ENCODE data around the gene SESN1.
"Not testable (repeated sequence)": the region's sequence is repeated elsewhere in the genome, so short reads cannot be mapped to it uniquely, and the experiment has no call there.

SESN1 gene

GRCh38 chr6:109094416-109095035 lies at the start of gene SESN1:
Gene SESN1 (minus strand): TSS chr6:109094846. CDS start chr6:109094073, 773 bp downstream.
- peak; percentile 96 for DNase-seq (ENCODE audit: low spot score)

- DNase-seq (ENCODE audit: low spot score) = no peak
These were observed 48.5 kb upstream of the SESN1 start for GRCh38 chr6:109143191-109143590.

DNA sequence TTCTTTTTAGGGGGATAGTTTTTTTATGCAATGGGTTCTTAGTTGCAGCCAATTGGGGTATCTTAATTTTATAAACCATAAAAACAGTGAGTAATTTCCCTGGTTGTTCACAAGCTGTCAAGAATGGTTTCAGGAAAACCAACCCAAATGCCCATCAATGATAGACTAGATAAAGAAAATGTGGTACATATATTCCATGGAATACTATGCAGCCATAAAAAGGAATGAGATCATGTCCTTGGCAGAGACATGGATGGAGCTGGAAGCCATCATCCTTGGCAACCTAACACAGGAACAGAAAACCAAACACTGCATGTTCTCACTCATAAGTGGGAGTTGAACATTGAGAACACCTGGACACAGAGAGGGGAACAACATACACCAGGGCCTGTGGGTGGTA lies 47.4 kb upstream of the SESN1 start:
- DNase-seq (ENCODE audit: low spot score) = not testable (repeated sequence)

GRCh38 chr6:109139109-109139508 lies 44.5 kb upstream of the SESN1 start:
- DNase-seq (ENCODE audit: low spot score) = no peak

GRCh38 chr6:109136530-109136929 lies 41.9 kb upstream of the SESN1 start:
- not testable (repeated sequence) for DNase-seq (ENCODE audit: low spot score)

GRCh38 chr6:109136039-109136438 lies 41.4 kb upstream of the SESN1 start:
- not testable (repeated sequence) for DNase-seq (ENCODE audit: low spot score)

GRCh38 chr6:109135600-109135999 lies 41.0 kb upstream of the SESN1 start:
- DNase-seq (ENCODE audit: low spot score) = not testable (repeated sequence)

DNA sequence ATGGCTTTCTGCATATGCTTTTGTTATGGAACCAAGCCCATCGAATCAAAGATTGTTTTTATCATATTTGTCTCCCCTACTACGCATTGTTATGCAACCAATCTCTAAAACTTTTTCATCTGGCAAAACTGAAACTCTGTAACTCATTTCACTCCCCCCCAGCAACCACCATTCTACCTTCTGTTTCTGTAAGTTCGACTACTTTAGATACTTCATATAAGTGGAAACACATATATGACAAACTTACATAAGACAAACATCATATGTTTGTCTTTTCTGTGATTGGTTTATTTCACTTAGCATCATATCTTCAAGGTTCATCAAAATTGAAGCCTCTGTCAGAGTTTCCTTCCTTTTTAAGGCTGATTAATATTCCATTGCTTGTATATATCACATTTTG lies 35.4 kb upstream of the SESN1 start:
- no peak for DNase-seq (ENCODE audit: low spot score)

GRCh38 chr6:109125504-109125903 lies 30.9 kb upstream of the SESN1 start:
- DNase-seq (ENCODE audit: low spot score) = no peak

DNA sequence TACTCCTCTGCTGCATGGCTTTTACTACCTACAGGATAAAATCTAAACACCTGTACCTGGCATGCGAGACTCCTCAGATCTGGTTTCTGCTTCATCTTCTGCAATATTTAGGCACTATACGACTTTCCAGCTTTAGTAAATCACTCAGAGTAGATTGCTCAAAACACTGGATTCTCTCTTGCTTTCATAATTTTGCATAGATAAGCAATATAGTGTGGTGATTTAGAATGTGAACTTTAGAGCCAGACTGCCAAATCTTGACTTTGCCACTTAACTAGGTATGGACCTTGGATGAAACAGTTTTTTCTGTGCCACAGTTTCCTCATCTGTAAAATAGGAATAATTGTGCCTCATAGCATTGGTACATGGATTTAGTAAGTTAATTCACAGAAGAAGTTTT lies 29.6 kb upstream of the SESN1 start:
- DNase-seq (ENCODE audit: low spot score) = no peak

GRCh38 chr6:109121411-109121810 lies 26.8 kb upstream of the SESN1 start:
- DNase-seq (ENCODE audit: low spot score) = no peak

DNA sequence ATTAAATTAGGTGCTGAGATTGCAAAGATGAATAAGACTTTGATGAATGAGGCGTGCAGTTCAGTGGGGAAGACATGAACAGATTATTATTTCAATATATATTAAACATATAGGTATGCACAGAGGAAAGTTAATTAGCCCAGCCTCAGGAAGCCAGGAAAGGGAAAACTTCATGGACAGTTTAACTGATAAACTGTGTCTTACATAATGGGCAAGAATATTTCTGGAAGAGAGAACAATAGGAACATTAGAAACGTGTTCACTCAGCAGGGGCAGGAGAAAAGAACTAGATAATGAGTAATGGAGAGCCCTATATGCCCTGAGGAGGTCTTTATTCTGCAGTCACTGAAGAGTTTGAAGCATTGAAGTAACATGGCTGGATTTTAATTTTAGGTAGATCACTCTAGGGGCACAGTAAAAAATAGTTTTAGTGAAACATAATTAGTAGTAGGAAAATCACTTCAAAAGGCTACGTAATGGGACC lies 24.3 kb upstream of the SESN1 start:
- no peak for DNase-seq (ENCODE audit: low spot score)

- no peak for DNase-seq (ENCODE audit: low spot score)
These were observed 23.7 kb upstream of the SESN1 start for GRCh38 chr6:109118337-109118736.

DNA sequence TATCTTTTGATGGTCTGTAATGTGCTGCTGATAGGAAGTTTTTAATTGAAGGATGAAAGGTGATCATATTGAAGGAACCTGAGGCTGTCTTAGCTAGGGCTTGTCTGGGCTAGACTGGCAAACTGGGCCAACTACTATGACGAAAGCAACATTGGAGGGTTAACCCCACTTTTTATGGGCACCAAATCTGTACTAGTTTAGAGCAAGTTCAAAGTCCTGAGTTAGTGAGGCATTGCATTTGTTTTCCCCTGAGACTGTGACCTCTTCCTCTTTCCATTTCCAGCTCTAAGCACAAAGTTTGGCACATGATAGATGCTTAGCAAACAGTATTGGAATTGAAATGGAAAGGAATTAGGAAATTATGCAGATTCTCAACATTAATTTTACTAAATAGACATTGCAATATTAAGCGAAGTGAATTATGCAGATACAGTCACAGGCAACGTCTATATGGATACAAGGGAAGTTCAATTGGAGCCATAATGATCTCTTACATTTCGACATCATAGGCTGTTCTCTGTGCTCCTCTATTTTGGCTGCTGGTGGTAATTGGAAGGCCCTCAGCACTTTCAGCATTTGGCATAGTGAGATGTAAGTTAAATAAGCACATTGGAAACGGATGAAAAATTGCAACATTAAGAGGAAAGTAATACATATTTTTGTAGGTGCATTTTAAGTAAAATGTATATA lies 22.8 kb upstream of the SESN1 start:
- DNase-seq (ENCODE audit: low spot score) = no peak

- DNase-seq (ENCODE audit: low spot score) = not testable (repeated sequence)
These were observed 18.0 kb upstream of the SESN1 start for GRCh38 chr6:109112663-109113062.

DNA sequence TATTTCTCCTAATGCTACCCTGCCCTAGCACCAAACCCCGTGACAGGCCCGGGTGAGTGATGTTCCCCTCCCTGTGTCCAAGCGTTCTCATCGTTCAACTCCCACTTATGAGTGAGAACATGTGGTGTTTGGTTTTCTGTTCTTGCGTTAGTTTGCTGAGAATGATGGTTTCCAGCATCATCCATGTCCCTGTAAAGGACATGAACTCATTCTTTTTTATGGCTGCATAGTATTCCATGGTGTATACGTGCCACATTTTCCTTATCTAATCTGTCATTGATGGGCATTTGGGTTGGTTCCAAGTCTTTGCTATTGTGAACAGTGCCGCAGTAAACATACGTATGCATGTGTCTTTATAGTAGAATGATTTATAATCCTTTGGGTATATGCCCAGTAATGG lies 15.0 kb upstream of the SESN1 start:
- DNase-seq (ENCODE audit: low spot score) = not testable (repeated sequence)

GRCh38 chr6:109105681-109106080 lies 11.0 kb upstream of the SESN1 start:
- DNase-seq (ENCODE audit: low spot score) = no peak

GRCh38 chr6:109104512-109104911 lies 9.9 kb upstream of the SESN1 start:
- DNase-seq (ENCODE audit: low spot score) = no peak

DNA sequence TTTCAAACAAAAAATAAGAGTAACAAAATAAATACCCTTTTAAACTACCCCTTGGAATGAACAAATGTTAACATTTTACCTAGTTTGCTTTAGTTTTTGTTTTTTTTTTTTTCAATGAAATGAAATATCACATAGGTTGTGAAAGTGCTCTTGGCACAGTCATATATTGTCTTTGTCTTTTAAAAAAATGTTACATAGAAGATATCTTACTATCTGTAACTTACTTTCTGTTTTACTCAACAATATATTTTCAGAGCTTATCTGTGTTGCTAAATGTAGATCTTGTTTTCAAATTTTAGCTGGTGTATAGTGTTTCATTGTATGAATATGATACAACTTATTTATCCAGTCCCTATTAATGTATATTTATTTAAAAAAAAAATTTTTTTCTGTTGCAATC lies 9.3 kb upstream of the SESN1 start:
- no peak for DNase-seq (ENCODE audit: low spot score)

- no peak for DNase-seq (ENCODE audit: low spot score)
These were observed 8.1 kb upstream of the SESN1 start for GRCh38 chr6:109102762-109103161.

- no peak for DNase-seq (ENCODE audit: low spot score)
These were observed 3.0 kb upstream of the SESN1 start for GRCh38 chr6:109097661-109098060.

DNA sequence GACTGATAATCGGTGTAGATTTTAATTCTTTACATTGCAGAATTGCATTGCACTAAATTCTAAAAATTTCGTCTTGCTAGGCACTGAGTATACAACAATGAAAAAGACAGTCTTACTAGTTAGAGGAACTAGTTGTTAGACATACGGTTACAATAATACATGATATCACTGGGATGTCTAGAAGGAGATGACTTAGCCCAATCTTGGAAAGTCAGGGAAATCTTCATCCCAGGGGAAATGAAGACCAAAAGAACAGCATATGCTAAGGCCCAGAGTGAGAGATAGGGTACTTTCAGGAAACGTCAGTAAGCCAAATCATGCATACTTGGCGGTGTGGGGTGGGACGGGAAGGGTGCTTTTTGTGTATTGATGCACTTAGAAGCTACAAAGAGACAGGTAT lies 1.6 kb upstream of the SESN1 start:
- DNase-seq (ENCODE audit: low spot score) = no peak

DNA sequence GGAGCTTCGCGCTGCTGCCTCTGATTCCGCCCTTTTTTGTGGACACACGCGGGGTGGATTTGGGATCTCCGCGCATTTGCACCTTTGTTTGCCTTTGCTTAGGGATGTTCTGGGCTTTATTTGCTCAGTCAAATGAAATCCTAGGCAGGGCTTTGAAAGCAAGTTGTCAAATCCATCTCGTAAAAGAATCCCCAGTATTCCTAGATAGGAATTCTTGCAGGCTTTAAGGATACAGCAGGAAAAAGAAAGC lies 1.1 kb upstream of the SESN1 start:
- no peak for DNase-seq (ENCODE audit: low spot score)
